Sigmoid colon (tissue), 4 donors: ENCODE data around the gene SMC1B.

Source experiments
- CTCF ChIP-seq, 4 experiments: fragments of 450-650 bp in 3 of 4; fragments of 200-600 bp in 1 of 4; IDR thresholded peaks; one replicate each; pipeline ENCODE4 v1.5.1; 2016 to 2019; ENCODE audit warnings: antibody characterized with exemption in 4 of 4, mild to moderate bottlenecking in 3 of 4, moderate library complexity in 2 of 4
- EP300 ChIP-seq, 4 donors: sonication (generic); formaldehyde crosslinking; IDR thresholded peaks; one replicate each; pipeline ENCODE4 v1.6.1; 2017; ENCODE audit warnings: antibody characterized with exemption in 4 of 4
- POLR2A ChIP-seq, 2 donors: fragments of 450-650 bp; IDR thresholded peaks; one replicate each; pipeline ENCODE4 v1.6.1; 2016; ENCODE audit warnings: antibody characterized with exemption in 2 of 2, mild to moderate bottlenecking in 2 of 2, moderate library complexity in 2 of 2
- POLR2AphosphoS5 ChIP-seq, 4 donors: sonication (generic); formaldehyde crosslinking; IDR thresholded peaks; one replicate each; pipeline ENCODE4 v1.6.1; 2017; ENCODE audit warnings: antibody characterized with exemption in 4 of 4

GRCh38 chr22:45322873-45323525 lies 90.4 kb downstream of the SMC1B start:
- no peak for TF ChIP-seq CTCF (IDR thresholded peaks at IDR 0.05)
- no peak for TF ChIP-seq POLR2A (IDR thresholded peaks at IDR 0.05)
- TF ChIP-seq POLR2AphosphoS5 (IDR thresholded peaks at IDR 0.05), result no peak
- TF ChIP-seq EP300 (IDR thresholded peaks at IDR 0.05), result no peak
